Endothelial cell of umbilical vein (primary cell): ENCODE measurements around the gene GRAMD4. TPM values are rescaled to one million over a fixed set of nuclear protein-coding genes. Genes with fewer than 3 reads are reported as not detected.

Experiments used
- BruUV-seq: library from RNA; stranded (reverse); fragments of 400-500 nt; replicated peaks from 2 replicates; lab custom pipeline; 2021; lab: Mats Ljungman, UMichigan
- CTCF ChIA-PET: fragments of 300-600, 350-600 bp; sonication (Branson Sonifier 250); formaldehyde crosslinking; loops from one replicate; lab custom pipeline; 2021; ENCODE audit warnings: antibody characterized with exemption, inconsistent platforms; lab: Charles Lee
- POLR2A ChIA-PET: fragments of 300-600, 350-600 bp; sonication (Branson Sonifier 250); formaldehyde crosslinking; loops from one replicate; lab custom pipeline; 2021; ENCODE audit warnings: antibody characterized with exemption, inconsistent platforms; lab: Charles Lee
- DNase-seq: peaks from one replicate; pipeline ENCODE4 v3.0.0-alpha.2; 2011; ENCODE audit warnings: low read depth, low spot score
- FAIRE-seq: peaks from 2 replicates; lab custom pipeline; 2011; peaks lifted over from hg19 to GRCh38; lab: Jason Lieb, UNC
- H2AFZ ChIP-seq: 2 replicates; pipeline ENCODE4 v1.6.0; 2012; ENCODE audit warnings: low read depth, low read length, control low read depth, inconsistent platforms
- H3K27ac ChIP-seq: 2 replicates; pipeline ENCODE4 v1.5.1; 2011; ENCODE audit warnings: low read depth, mild to moderate bottlenecking, control low read depth, low read length, moderate library complexity; ENCODE audit not compliant: insufficient read depth
- H3K27me3 ChIP-seq, 2 experiments: 2 replicates each; pipeline versions ENCODE4 v1.6.0 to v1.6.1; 2011; ENCODE audit warnings: low read length in 2 of 2, mixed read lengths in 1 of 2; ENCODE audit not compliant: control insufficient read depth in 2 of 2, insufficient read depth in 2 of 2
- H3K36me3 ChIP-seq, 2 experiments: 2 replicates in 1 of 2; 3 replicates in 1 of 2; pipeline ENCODE4 v1.5.1; 2011; ENCODE audit warnings: low read length in 2 of 2, mild to moderate bottlenecking in 1 of 2, moderate library complexity in 1 of 2; ENCODE audit not compliant: control insufficient read depth in 2 of 2, insufficient read depth in 2 of 2; ENCODE audit errors: extremely low read depth in 1 of 2
- H3K4me1 ChIP-seq: 3 replicates; pipeline ENCODE4 v1.5.1; 2011; ENCODE audit warnings: mild to moderate bottlenecking, low read length; ENCODE audit not compliant: control insufficient read depth, insufficient read depth; ENCODE audit errors: extremely low read depth
- H3K4me2 ChIP-seq: 2 replicates; pipeline ENCODE4 v1.6.1; 2011; ENCODE audit warnings: low read length, control low read depth, mixed read lengths; ENCODE audit not compliant: insufficient read depth
- H3K4me3 ChIP-seq, 3 experiments: fragments of 200-600 bp in 1 of 3; sonication (generic), shearing (Covaris generic) in 1 of 3; replicated peaks in 1 of 3; 2 replicates each; pipeline ENCODE4 v1.5.1; 2011 to 2016; ENCODE audit warnings: control low read depth in 3 of 3, low read length in 3 of 3, mild to moderate bottlenecking in 2 of 3, inconsistent platforms in 1 of 3, low read depth in 1 of 3, moderate library complexity in 1 of 3; ENCODE audit not compliant: insufficient read depth in 1 of 3
- H3K79me2 ChIP-seq: 2 replicates; pipeline ENCODE4 v1.6.0; 2012; ENCODE audit warnings: low read length, inconsistent platforms; ENCODE audit not compliant: control insufficient read depth, insufficient read depth
- H3K9ac ChIP-seq: replicated peaks from 2 replicates; pipeline ENCODE3; 2011; ENCODE audit warnings: low read length, control low read depth; ENCODE audit not compliant: insufficient read depth; ENCODE audit errors: extremely low read depth
- H3K9me1 ChIP-seq: replicated peaks from 3 replicates; pipeline ENCODE4 v1.6.0; 2011; ENCODE audit warnings: mild to moderate bottlenecking, low read length; ENCODE audit not compliant: control insufficient read depth, insufficient read depth; ENCODE audit errors: extremely low read depth
- H3K9me3 ChIP-seq: replicated peaks from 2 replicates; pipeline ENCODE4 v1.5.1; 2012; ENCODE audit warnings: low read length, inconsistent platforms; ENCODE audit not compliant: control insufficient read depth, insufficient read depth
- H4K20me1 ChIP-seq: replicated peaks from 2 replicates; pipeline ENCODE3; 2011; ENCODE audit warnings: mild to moderate bottlenecking, low read length; ENCODE audit not compliant: control insufficient read depth, insufficient read depth; ENCODE audit errors: extremely low read depth
- CTCF ChIP-seq, 2 donors: IDR thresholded peaks; 1 replicate in 1 of 2; 2 replicates in 1 of 2; pipeline ENCODE4 v1.5.1; 2011; ENCODE audit warnings: low read length in 2 of 2, mild to moderate bottlenecking in 2 of 2, moderate library complexity in 2 of 2, control low read depth in 1 of 2, inconsistent platforms in 1 of 2, low read depth in 1 of 2; ENCODE audit not compliant: insufficient read depth in 1 of 2; ENCODE audit errors: extremely low read depth in 1 of 2
- EZH2 ChIP-seq: IDR thresholded peaks from 2 replicates; pipeline ENCODE4 v1.6.1; 2012; ENCODE audit warnings: borderline replicate concordance, low read depth, mild to moderate bottlenecking, moderate library complexity, low read length, inconsistent platforms; ENCODE audit not compliant: severe bottlenecking
- FOS ChIP-seq: IDR thresholded peaks from 2 replicates; pipeline ENCODE4 v1.6.1; 2011; ENCODE audit warnings: mild to moderate bottlenecking, low read length, moderate library complexity, borderline replicate concordance; ENCODE audit not compliant: insufficient read depth
- GATA2 ChIP-seq: IDR thresholded peaks from 2 replicates; pipeline ENCODE4 v1.7.0; 2011; ENCODE audit warnings: low read depth, mild to moderate bottlenecking, moderate library complexity, mixed read lengths, low read length; ENCODE audit not compliant: insufficient read length, insufficient read depth
- JUN ChIP-seq: IDR thresholded peaks from 2 replicates; pipeline ENCODE4 v1.6.1; 2011; ENCODE audit warnings: borderline replicate concordance, low read depth; ENCODE audit not compliant: insufficient read length, insufficient read depth
- MAX ChIP-seq: IDR thresholded peaks from 2 replicates; pipeline ENCODE4 v1.6.1; 2011; ENCODE audit not compliant: insufficient read depth, insufficient read length
- MYC ChIP-seq: IDR thresholded peaks from one replicate; pipeline ENCODE4 v1.6.1; 2011; ENCODE audit warnings: mild to moderate bottlenecking, low read depth, low read length
- POLR2A ChIP-seq: IDR thresholded peaks from 2 replicates; pipeline ENCODE4 v1.6.1; 2012; ENCODE audit warnings: low read depth, mild to moderate bottlenecking, control low read depth, low read length
- POLR2AphosphoS5 ChIP-seq: IDR thresholded peaks from 2 replicates; pipeline ENCODE4 v1.6.1; 2012; ENCODE audit warnings: low read depth, mild to moderate bottlenecking, control low read depth, low read length, moderate library complexity; ENCODE audit not compliant: insufficient read depth
- dilution Hi-C: fragments of 300-500 bp; cut with MboI; formaldehyde crosslinking; loops from one replicate; pipeline ENCODE4 v1.15.0; 2019; ENCODE audit warnings: low sequenced_read_pairs; ENCODE audit not compliant: extremely low pct_ligation_motif_present
- intact Hi-C: fragments of 100-400 bp; cut with micrococcal nuclease; formaldehyde crosslinking; loops from one replicate; pipeline ENCODE4 v1.10.0; 2022
- polyA plus RNA-seq, 4 experiments: library from polyadenylated mRNA; depleted of rRNA in 3 of 4; stranded (reverse) in 3 of 4; unstranded in 1 of 4; fragments of >200 nt; gene quantifications; 2 replicates each; pipeline versions ENCODE4 v1.2.1 to v1.2.3, GENCODE V29; 2011 to 2012; ENCODE audit warnings: missing spikeins in 1 of 4
- total RNA-seq: library from RNA; stranded (reverse); gene quantifications from 2 replicates; pipeline ENCODE4 v1.2.3, GENCODE V29; 2021

GRAMD4 gene
- total and polyA plus RNA-seq, 2 donors (not counting 3 experiments of a cell fraction or from before 2014, with no cell fraction given), result 5.9 to 14.8 TPM

GRCh38 chr22:46684706-46685105 is 64.5 kb downstream of the GRAMD4 start:
- FAIRE-seq, result peak; percentile 62

More at GRCh38 chr22:46684706-46685105, 64.5 kb downstream of the GRAMD4 start:
- TF ChIP-seq JUN (no peak), GATA2 (no peak), CTCF (IDR thresholded peaks at IDR 0.05; ENCODE audit: extremely low read depth in 1 of 2, insufficient read depth in 1 of 2, low read depth in 1 of 2, low read length in 2 of 2) (no peak), FOS (no peak), POLR2A (no peak), MYC (no peak), EZH2 (no peak), POLR2AphosphoS5 (no peak), MAX (no peak)
- H3K4me3 ChIP-seq, result no peak overlapping the region
- no peaks in the 10 kb centered on the region for H3K79me2 ChIP-seq
- H3K27ac ChIP-seq, result no peak overlapping the region
- intact Hi-C loops, result no loop called here
- H2AFZ ChIP-seq, result no peak overlapping the region
- dilution Hi-C loops, result no loop called here
- H3K9ac ChIP-seq, result no peak overlapping the region
- no peak overlapping the region for H3K4me2 ChIP-seq
- POLR2A ChIA-PET, result no interaction called here
- no peaks in the 10 kb centered on the region for H3K9me1 ChIP-seq
- H3K36me3 ChIP-seq, result peaks cover 3 to 23% of the 10 kb centered on the region in 2 experiments
- no peaks in the 10 kb centered on the region for H3K9me3 ChIP-seq
- H3K27me3 ChIP-seq, result no peaks in the 10 kb centered on the region
- CTCF ChIA-PET, result no interaction called here
- H3K4me1 ChIP-seq, result peaks cover 15% of the 10 kb centered on the region
- BruUV-seq, result TSS peak; percentile 33
- no peaks in the 10 kb centered on the region for H4K20me1 ChIP-seq
- no peak for DNase-seq
